ENCODE results near the gene LNPEP.

DNA sequence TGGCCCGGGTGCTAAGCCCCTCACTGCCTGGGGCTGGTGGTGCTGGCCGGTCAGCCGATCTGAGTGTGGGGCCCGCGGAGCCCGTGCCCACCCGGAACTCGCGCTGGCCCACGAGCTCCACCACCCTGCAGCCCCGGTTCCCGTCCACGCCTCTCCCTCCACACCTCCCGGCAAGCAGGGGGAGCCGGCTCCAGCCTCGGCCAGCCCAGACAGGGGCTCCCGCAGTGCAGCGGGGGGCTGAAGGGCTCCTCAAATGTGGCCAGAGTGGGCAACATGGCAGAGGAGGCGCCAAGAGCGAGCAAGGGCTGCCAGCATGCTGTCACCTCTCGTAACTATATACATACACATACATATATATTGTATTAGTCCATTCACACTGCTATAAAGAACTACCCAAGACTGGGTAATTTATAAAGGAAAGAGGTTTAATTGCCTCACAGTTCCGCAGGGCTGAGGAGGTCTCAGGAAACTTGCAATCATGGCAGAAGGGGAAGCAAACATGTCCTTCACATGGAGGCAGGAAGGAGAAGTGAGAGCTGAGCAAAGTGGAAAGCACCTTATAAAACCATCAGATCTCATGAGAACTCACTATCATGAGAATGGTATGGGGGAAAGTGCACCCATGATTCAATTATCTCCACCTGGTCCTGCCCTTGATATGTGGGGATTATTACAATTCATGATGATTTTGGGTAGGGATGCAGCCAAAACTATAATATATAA, 149.7 kb downstream of the LNPEP start:
- TF ChIP-seq CTCF (IDR thresholded peaks at IDR 0.05) (no peak), POLR2AphosphoS5 (IDR thresholded peaks at IDR 0.05) (no peak)

Measured in breast epithelium (tissue), 3 donors.